SIG-M5 (cell line): ENCODE results near the gene TULP4.
"Not testable (repeated sequence)": the region's sequence is repeated elsewhere in the genome, so short reads cannot be mapped to it uniquely, and the experiment has no call there.

Source experiments
- DNase-seq: peaks from one replicate; lab custom pipeline; 2025; lab: John Stamatoyannopoulos, UW

The TULP4 gene

GRCh38 chr6:158328952-158329351 lies 16.7 kb downstream of the TULP4 start:
- DNase-seq: no peak

GRCh38 chr6:158329531-158329930 lies 17.3 kb downstream of the TULP4 start:
- DNase-seq: no peak

GRCh38 chr6:158330016-158330415 lies 17.8 kb downstream of the TULP4 start:
- no peak for DNase-seq

GRCh38 chr6:158332237-158332636 lies 20.0 kb downstream of the TULP4 start:
- DNase-seq: no peak

GRCh38 chr6:158333094-158333493 lies 20.8 kb downstream of the TULP4 start:
- no peak for DNase-seq

- no peak for DNase-seq
These were observed 22.3 kb downstream of the TULP4 start for GRCh38 chr6:158334534-158334933.

GRCh38 chr6:158337332-158337731 lies 25.1 kb downstream of the TULP4 start:
- DNase-seq: no peak

- DNase-seq: no peak
These were observed 26.2 kb downstream of the TULP4 start for GRCh38 chr6:158338311-158339112.

GRCh38 chr6:158339197-158339596 lies 26.9 kb downstream of the TULP4 start:
- DNase-seq: not testable (repeated sequence)

GRCh38 chr6:158340252-158340651 lies 28.0 kb downstream of the TULP4 start:
- no peak for DNase-seq

- no peak for DNase-seq
These were observed 32.3 kb downstream of the TULP4 start for GRCh38 chr6:158344534-158344933.

GRCh38 chr6:158345444-158345843 lies 33.2 kb downstream of the TULP4 start:
- DNase-seq: not testable (repeated sequence)

- DNase-seq: no peak
These were observed 35.1 kb downstream of the TULP4 start for GRCh38 chr6:158347335-158347734.

GRCh38 chr6:158348737-158349504 lies 36.7 kb downstream of the TULP4 start:
- DNase-seq: not testable (repeated sequence)

- not testable (repeated sequence) for DNase-seq
These were observed 37.4 kb downstream of the TULP4 start for GRCh38 chr6:158349505-158350275.

GRCh38 chr6:158350731-158351130 lies 38.5 kb downstream of the TULP4 start:
- DNase-seq: not testable (repeated sequence)

- DNase-seq: no peak
These were observed 41.9 kb downstream of the TULP4 start for GRCh38 chr6:158353883-158354877.

GRCh38 chr6:158356586-158357546 lies 44.6 kb downstream of the TULP4 start:
- DNase-seq: no peak

- DNase-seq: no peak
These were observed 45.4 kb downstream of the TULP4 start for GRCh38 chr6:158357570-158358216.
